GM19239 (cell line): ENCODE measurements around the gene SRSF12.

Source experiments
- DNase-seq: peaks from one replicate; pipeline ENCODE4 v3.0.0; 2011; ENCODE audit warnings: low spot score; ENCODE audit not compliant: insufficient read length
- FAIRE-seq: peaks from 2 replicates; lab custom pipeline; 2011; peaks lifted over from hg19 to GRCh38; lab: Jason Lieb, UNC

SRSF12 gene

GRCh38 chr6:89047473-89047872, 70.4 kb downstream of the SRSF12 start:
- FAIRE-seq = no peak

More at GRCh38 chr6:89047473-89047872, 70.4 kb downstream of the SRSF12 start:
- no peak for DNase-seq
